ENCODE data around the gene OR10H1.
"Not testable (repeated sequence)": the region's sequence is repeated elsewhere in the genome, so short reads cannot be mapped to it uniquely, and the experiment has no call there.

OR10H1 gene

DNA sequence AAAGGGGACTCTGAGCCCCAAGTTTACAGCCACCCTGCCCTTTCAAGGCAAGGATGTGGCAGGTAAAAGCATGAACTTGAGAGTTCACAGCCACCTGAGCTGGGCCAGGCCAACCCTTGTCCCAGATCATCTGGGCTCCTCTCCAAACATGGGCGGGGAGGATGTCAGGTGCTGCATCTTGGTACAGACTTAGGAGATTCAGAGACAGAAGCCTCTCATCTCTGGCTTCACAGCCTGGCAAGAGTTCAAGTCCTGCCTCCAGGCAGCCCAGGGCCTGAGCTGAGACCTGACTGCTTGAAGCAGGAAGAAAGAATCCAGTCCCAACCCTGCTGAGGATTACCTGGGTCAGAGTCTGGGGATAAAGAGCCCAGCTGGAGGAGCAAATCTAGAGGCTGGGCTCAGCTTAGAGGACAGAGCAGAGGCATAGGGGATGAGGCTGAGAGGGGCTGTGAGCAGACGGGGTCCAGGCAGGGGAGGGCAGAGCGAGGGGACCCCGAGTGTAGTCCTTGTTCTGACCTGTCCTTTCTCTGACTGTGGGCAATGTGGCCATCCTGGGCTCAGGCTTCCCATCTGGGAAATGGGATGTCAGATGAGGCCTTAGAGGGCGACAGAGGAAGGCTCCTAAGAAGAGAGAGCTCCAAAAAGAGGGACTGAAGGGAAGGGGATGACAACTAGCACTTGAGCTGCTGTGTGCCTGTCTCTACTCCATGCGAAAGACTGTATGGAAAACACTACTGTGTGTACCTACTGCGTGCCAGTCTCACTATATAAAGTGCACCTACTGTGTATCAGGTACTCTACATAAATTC, 34.6 kb downstream of the OR10H1 start:
- 0 out of 2 replicates have a peak, but pooled peaks have one; percentile 52 for TF ChIP-seq ZFP30 (CRISPR knock-in tag; IDR thresholded peaks at IDR 0.05)
- no peak for TF ChIP-seq PPARA (CRISPR knock-in tag; IDR thresholded peaks at IDR 0.05; ENCODE audit: borderline replicate concordance)
- peak; percentile 53; the same call in 2 of the 3 replicates for ATAC-seq

DNA sequence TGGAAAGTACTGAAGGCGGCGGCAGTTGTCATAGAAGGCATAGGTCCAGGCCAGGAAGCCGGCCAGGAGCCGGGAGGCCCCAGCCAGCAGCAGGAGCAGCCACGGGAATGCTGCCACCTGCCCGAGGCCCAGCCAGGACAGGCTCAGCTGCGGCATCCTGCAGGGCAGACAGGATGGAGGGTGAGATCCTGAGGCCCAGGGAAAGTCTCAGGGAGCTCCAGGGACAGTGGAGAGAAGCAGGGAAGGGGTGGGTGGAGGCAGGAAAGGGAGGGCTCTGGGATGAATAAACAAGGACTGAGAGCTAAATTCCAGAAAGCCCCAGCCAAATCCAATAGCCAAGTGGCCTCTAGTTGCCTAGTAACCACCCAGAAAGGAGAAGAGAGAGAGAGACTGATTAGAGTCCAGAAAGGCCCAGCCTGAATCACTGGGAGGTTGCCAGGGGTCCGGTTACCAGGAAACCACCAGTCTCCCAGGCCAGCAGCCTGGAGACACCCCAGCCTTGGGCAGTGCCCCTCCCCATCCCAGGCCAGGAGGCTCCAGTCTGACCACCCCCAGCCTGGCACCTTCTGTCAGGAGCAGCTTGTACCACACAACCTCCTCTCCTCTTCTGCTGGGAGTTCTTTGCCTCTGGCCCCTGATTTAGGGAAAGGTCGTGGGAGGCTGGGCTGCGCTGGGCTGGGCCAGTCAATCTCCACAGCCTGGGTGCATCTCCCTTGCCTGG, 35.5 kb downstream of the OR10H1 start:
- ATAC-seq = peak; percentile 38
- TF ChIP-seq ZFP3 (CRISPR knock-in tag; IDR thresholded peaks at IDR 0.05) (no peak), SNAI2 (CRISPR knock-in tag; IDR thresholded peaks at IDR 0.05) (no peak), ESRRG (CRISPR knock-in tag; IDR thresholded peaks at IDR 0.05) (no peak), BACH2 (CRISPR knock-in tag; IDR thresholded peaks at IDR 0.05; ENCODE audit: borderline replicate concordance) (no peak), TCF4 (CRISPR knock-in tag; IDR thresholded peaks at IDR 0.05; ENCODE audit: borderline replicate concordance) (no peak), ZNF565 (CRISPR knock-in tag; conservative IDR thresholded peaks at IDR 0.05; ENCODE audit: low read depth) (no peak), ISL1 (CRISPR knock-in tag; IDR thresholded peaks at IDR 0.05) (no peak), ARNTL (CRISPR knock-in tag; IDR thresholded peaks at IDR 0.05; ENCODE audit: borderline replicate concordance, low read depth) (no peak)
- TF ChIP-seq, protein P1, sequence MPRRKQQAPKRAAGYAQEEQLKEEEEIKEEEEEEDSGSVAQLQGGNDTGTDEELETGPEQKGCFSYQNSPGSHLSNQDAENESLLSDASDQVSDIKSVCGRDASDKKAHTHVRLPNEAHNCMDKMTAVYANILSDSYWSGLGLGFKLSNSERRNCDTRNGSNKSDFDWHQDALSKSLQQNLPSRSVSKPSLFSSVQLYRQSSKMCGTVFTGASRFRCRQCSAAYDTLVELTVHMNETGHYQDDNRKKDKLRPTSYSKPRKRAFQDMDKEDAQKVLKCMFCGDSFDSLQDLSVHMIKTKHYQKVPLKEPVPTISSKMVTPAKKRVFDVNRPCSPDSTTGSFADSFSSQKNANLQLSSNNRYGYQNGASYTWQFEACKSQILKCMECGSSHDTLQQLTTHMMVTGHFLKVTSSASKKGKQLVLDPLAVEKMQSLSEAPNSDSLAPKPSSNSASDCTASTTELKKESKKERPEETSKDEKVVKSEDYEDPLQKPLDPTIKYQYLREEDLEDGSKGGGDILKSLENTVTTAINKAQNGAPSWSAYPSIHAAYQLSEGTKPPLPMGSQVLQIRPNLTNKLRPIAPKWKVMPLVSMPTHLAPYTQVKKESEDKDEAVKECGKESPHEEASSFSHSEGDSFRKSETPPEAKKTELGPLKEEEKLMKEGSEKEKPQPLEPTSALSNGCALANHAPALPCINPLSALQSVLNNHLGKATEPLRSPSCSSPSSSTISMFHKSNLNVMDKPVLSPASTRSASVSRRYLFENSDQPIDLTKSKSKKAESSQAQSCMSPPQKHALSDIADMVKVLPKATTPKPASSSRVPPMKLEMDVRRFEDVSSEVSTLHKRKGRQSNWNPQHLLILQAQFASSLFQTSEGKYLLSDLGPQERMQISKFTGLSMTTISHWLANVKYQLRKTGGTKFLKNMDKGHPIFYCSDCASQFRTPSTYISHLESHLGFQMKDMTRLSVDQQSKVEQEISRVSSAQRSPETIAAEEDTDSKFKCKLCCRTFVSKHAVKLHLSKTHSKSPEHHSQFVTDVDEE (CRISPR knock-in tag; IDR thresholded peaks at IDR 0.05) = no peak
- TF ChIP-seq, protein P2, sequence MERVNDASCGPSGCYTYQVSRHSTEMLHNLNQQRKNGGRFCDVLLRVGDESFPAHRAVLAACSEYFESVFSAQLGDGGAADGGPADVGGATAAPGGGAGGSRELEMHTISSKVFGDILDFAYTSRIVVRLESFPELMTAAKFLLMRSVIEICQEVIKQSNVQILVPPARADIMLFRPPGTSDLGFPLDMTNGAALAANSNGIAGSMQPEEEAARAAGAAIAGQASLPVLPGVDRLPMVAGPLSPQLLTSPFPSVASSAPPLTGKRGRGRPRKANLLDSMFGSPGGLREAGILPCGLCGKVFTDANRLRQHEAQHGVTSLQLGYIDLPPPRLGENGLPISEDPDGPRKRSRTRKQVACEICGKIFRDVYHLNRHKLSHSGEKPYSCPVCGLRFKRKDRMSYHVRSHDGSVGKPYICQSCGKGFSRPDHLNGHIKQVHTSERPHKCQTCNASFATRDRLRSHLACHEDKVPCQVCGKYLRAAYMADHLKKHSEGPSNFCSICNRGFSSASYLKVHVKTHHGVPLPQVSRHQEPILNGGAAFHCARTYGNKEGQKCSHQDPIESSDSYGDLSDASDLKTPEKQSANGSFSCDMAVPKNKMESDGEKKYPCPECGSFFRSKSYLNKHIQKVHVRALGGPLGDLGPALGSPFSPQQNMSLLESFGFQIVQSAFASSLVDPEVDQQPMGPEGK (CRISPR knock-in tag; IDR thresholded peaks at IDR 0.05; ENCODE audit: borderline replicate concordance) = no peak
- TF ChIP-seq, protein P3, sequence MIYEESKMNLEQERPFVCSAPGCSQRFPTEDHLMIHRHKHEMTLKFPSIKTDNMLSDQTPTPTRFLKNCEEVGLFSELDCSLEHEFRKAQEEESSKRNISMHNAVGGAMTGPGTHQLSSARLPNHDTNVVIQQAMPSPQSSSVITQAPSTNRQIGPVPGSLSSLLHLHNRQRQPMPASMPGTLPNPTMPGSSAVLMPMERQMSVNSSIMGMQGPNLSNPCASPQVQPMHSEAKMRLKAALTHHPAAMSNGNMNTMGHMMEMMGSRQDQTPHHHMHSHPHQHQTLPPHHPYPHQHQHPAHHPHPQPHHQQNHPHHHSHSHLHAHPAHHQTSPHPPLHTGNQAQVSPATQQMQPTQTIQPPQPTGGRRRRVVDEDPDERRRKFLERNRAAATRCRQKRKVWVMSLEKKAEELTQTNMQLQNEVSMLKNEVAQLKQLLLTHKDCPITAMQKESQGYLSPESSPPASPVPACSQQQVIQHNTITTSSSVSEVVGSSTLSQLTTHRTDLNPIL (CRISPR knock-in tag; IDR thresholded peaks at IDR 0.05; ENCODE audit: low read depth) = no peak

DNA sequence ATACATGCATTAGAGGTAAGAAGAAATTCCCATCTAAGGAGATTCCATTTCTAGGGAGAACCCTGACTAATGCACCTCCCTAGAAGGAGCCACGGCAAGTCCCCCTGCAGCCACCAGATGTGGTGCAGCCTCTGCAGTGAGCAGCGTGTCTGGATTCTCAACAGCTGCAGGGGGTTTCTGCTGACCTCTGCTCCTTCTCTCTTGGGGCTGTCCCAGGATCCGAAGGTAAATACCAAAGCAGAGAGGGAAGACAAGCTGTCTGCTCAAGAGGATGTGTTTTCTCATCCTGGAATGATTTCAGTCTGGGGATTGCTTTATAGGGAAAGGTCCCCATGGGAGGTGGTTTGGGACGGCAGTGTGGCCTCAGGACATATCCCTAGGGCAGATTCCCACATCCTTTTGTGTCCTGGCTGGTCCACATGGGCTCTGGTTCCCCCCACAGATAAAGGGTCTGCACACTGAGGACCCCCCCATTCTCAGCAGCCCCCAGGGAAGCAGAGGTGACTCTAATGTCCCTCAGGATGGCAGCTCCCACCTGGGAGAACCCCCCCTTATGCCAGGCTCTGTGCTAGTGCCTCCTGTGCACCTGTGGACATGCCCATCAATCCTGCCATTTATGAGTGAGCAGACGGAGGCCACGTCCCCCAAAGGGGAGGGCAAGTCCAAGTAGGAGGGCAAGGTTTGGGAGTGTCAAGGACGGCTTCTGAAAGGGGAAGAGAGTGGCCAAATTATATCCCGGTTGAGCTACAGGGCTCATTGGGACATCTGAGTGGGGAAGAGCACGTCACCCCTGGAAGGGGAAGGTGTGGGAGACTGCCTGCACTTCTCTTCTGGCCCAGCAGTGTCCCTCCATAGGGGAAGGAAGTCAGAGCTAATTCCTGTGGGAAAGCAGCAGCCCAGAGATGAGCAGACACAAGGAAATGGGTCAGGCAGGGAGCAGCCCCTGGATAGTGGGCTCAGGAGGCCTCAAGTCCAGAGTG, 38.2 kb downstream of the OR10H1 start:
- TF ChIP-seq ZC3H10 (CRISPR knock-in tag; IDR thresholded peaks at IDR 0.05) = no peak
- no peak for TF ChIP-seq OSR1 (CRISPR knock-in tag; IDR thresholded peaks at IDR 0.05)
- TF ChIP-seq RARB (CRISPR knock-in tag; IDR thresholded peaks at IDR 0.05) = no peak
- TF ChIP-seq SNAI2 (CRISPR knock-in tag; IDR thresholded peaks at IDR 0.05) = no peak
- no peak for TF ChIP-seq ISL1 (CRISPR knock-in tag; IDR thresholded peaks at IDR 0.05)
- no peak for ATAC-seq

DNA sequence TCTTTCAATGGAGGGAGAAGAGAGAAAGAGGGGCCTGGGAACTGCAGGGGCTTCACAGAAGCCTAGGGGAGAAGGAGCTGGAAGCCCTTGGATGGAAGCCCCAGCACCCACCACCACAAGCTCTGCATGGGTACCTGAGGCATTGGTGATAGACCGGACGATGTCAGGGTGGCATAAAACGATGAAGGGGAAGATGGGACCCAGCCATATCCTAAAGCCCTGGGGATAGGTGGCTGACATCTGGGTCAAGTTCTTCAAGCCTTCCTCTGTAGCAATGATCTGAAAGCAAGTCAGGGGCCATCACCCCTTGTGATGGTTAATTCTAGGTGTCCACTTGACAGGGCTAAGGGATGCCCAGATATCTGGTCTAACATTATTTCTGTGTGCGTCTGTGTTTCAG, 39.2 kb downstream of the OR10H1 start:
- ATAC-seq = no peak
- TF ChIP-seq OSR1 (CRISPR knock-in tag; IDR thresholded peaks at IDR 0.05) = no peak
- no peak for TF ChIP-seq ARNTL (CRISPR knock-in tag; IDR thresholded peaks at IDR 0.05; ENCODE audit: borderline replicate concordance, low read depth)
- no peak for TF ChIP-seq ESRRG (CRISPR knock-in tag; IDR thresholded peaks at IDR 0.05)

DNA sequence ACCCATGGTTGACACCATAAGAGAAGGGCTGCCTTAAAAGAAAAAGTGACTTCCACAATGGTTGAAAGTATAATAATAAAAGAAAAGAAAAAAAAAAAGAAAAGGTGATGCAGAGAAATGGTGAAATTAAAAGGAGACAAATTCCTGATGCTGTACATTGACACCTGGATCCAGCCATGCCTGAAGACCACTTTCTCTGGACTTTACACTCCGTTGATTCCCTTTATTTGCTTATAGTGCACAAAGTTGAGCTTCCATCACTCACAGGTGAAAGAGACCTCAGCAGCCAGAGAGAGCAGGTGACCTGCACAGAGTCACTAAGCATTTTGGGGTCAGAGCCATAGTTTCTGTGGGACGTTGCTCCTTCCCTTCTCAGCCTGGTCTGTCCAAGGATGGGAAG, 40.2 kb downstream of the OR10H1 start:
- ATAC-seq = no peak

DNA sequence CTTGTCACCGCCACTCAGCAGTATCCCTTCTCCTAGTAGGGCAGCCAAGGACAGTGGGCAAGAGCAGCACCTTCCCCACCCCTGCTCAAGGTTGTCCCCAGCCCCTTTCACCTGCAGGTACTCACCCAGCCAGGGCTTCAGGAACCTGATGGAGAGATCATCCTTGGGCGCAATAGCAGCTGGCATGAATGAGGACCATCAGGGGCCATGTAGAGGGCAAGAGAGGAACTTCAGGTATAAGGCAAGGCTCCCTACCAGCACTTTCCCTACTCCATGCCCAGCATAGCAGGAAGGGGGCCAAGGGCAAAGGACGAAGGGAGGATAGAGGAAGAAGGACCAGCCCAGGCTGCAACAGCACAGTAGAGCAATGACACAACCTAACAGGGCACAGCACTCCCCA, 41.3 kb downstream of the OR10H1 start:
- ATAC-seq = not testable (repeated sequence)

More for the DNA sequence above, 40.2 kb downstream of the OR10H1 start:
- TF ChIP-seq BACH2 (CRISPR knock-in tag; IDR thresholded peaks at IDR 0.05; ENCODE audit: borderline replicate concordance) (no peak), PPARA (CRISPR knock-in tag; IDR thresholded peaks at IDR 0.05; ENCODE audit: borderline replicate concordance) (no peak), RARB (CRISPR knock-in tag; IDR thresholded peaks at IDR 0.05) (no peak), TCF4 (CRISPR knock-in tag; IDR thresholded peaks at IDR 0.05; ENCODE audit: borderline replicate concordance) (no peak), ZNF8 (CRISPR knock-in tag; IDR thresholded peaks at IDR 0.05) (no peak)
